GM12874 (cell line): Measurements from ENCODE around the gene TSC2.

Experiments used
- CTCF ChIP-seq: IDR thresholded peaks from 2 replicates; pipeline ENCODE4 v1.5.1; 2011; ENCODE audit warnings: low read depth, mild to moderate bottlenecking, control low read depth, low read length, moderate library complexity; ENCODE audit not compliant: insufficient read depth

Gene TSC2

GRCh38 chr16:2064368-2064945 is 16.7 kb downstream of the TSC2 start:
- no peak for TF ChIP-seq CTCF

DNA sequence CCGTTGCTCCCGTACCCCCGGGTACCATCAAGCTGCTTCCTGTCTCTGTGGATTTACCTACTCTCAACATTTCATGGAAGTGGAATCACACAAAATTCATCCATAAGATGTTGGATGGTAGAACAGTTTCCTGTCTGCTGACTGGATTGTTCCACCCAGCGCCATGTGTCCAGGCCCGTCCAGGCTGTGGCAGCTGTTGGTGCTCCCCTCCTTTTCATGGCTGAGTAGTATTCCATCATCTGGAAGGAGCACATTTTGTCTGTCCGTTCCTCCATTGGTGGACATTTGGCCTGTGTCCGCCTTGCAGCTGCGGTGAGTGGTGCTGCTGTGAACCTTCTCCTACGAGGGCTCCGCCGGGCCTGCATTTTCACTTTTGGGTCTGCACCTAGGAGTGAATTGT is 18.4 kb downstream of the TSC2 start:
- TF ChIP-seq CTCF, result no peak

DNA sequence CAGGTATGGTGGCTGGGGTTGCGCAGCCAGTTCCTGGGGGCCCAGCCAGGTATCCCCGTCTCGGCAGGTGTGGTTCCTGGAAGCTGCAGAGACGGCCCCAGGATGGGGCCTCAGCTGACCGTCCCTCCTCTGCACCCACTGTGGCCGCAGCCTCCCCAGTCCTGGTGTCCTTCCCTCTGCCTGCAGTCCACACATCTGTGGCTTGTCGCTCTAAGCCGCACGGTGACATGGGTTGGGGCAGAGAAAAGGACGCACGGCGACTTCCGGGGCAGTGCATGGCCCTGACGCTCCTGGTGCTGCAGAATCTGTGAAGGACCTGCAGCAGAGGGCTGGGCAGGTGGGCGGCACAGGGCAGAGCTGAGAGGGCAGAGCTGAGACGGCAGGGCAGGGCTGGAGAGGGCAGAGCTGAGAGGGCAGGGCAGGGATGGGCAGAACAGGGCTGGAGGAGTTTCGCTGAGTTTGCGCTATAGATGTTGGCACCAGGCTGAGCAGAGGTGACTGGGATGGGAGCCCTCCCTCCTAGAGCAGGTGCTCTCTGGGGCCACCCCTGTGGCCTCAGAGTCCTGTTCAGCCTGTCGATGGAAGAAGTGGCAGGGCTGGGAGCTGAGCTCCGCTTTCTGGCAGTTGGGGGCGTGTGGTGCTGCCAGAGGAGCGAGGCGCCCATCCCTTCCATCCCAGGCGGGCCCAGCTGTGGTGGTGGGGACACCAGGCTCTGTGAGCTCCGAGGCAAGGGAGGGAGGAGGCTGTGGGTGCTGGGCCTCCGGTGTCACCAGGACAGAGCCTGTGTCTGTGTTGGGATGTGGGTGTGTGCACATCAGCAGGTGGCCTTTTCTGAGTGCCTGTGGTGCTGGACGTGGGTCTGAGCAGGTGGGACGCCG is 23.0 kb downstream of the TSC2 start:
- TF ChIP-seq CTCF, result no peak

DNA sequence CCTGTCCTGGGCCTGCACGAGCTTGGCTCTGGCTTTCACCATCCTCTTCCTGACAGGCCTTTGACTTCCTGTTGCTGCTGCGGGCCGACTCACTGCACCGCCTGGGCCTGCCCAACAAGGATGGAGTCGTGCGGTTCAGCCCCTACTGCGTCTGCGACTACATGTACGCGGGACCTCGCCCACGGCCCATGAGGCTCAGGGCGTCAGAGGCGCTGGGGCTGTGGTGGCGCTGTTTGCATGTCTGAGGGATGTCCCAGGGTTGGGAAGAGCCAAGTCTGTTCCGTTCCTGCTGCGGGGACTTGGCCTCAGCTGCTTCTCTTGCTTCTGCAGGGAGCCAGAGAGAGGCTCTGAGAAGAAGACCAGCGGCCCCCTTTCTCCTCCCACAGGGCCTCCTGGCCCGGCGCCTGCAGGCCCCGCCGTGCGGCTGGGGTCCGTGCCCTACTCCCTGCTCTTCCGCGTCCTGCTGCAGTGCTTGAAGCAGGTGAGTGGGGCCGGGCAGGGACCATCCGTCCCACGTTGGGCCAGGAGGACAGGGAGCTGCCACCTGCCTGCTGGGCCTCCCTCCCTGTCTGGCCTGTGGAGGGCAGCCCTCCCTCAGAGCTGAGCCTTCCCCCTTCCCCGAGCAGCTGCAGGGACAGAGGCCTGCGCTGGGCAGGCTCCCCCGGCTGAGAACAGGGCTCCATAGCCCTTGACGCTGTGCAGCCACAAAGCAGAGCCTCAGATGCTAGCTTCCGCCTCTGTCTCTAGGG is 23.8 kb downstream of the TSC2 start:
- no peak for TF ChIP-seq CTCF

- TF ChIP-seq CTCF, result no peak
These were observed 25.1 kb downstream of the TSC2 start for GRCh38 chr16:2072926-2073325.

DNA sequence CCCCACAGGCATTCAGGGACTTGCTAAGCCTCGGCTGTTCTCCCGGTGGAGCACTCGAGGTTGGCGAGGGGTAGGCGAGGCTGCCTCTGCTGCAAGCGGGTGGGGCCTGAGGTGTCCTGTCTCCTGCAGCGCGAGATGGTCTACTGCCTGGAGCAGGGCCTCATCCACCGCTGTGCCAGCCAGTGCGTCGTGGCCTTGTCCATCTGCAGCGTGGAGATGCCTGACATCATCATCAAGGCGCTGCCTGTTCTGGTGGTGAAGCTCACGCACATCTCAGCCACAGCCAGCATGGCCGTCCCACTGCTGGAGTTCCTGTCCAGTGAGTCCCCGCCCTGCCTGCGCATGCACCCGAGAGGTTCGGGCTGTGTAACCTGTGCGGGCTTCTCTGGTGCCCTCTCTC is 26.3 kb downstream of the TSC2 start:
- TF ChIP-seq CTCF, result no peak

DNA sequence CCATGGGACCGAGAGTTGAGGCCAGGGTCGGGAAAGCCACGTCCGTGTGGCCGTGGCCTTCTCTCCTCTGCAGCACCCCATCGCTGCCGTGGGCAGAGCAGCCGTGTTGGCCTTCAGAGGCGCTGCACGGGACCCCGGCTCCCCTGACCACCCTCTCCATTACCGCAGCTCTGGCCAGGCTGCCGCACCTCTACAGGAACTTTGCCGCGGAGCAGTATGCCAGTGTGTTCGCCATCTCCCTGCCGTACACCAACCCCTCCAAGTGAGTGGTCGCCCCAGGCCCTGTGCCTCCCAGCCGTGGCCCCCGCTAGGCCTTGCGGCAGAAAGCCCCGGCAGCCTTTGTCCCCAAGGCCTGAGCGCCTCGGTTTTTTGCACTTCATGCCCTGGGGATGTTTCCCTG is 27.8 kb downstream of the TSC2 start:
- no peak for TF ChIP-seq CTCF
